Pulmonary artery endothelial cell (primary cell): ENCODE measurements around the gene ANKFN1. TPM values are rescaled to one million over a fixed set of nuclear protein-coding genes. Genes with fewer than 3 reads are reported as not detected.
A peak's percentile ranks its signal among the peaks of the same experiment; 100 is the strongest.

Experiments used
- DNase-seq: peaks from one replicate; pipeline ENCODE4 v3.0.0-alpha.2; 2011; ENCODE audit warnings: low read depth, low spot score
- total RNA-seq: library from RNA; depleted of rRNA; stranded (reverse); fragments of >200 nt; gene quantifications from 2 replicates; pipeline ENCODE4 v1.2.3, GENCODE V29; 2014

Gene ANKFN1
- total RNA-seq, 1 donor from 2014 or later = 1.5 TPM

DNA sequence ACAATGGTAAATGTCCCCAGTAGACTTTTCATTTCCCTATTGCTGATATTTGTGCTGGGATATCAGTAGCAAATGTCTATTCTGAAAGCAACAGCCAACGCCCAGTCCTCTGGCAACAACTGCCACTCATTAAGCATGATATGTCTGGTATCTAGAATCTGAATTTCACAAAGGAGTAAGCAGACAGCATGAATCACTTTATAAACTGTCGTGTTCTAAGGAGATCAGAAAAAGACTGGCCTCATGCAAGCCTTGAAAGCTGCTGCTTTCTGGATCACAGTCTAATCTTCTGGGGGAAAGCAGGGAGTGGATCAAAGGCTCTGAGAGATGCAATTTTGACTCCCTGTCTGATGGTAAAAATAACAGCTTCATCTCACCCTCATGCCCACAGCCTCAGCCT lies 287.1 kb downstream of the ANKFN1 start:
- DNase-seq = no peak

- no peak for DNase-seq
Measured at GRCh38 chr17:56441308-56441707, 288.0 kb downstream of the ANKFN1 start.

- DNase-seq = no peak
Measured at GRCh38 chr17:56445692-56446411, 292.6 kb downstream of the ANKFN1 start.

DNA sequence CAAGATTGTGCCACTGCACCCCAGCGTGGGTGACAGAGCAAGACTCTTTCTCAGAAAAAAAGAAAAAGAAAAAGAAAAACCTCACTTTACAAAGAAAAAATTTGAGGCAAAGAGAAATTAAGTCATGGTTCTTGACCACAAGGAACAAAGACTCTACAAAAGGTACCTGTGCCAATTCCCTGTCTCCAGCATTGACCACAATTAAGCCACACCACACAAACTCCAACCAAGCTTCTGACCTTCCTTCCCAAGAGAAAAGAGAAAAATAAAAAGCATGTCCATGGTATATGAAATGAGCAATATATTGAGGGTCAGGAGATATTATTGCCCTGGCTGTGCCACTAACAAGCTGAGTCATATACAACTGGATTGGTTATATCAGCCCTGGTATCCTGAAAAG lies 293.9 kb downstream of the ANKFN1 start:
- DNase-seq = no peak

DNA sequence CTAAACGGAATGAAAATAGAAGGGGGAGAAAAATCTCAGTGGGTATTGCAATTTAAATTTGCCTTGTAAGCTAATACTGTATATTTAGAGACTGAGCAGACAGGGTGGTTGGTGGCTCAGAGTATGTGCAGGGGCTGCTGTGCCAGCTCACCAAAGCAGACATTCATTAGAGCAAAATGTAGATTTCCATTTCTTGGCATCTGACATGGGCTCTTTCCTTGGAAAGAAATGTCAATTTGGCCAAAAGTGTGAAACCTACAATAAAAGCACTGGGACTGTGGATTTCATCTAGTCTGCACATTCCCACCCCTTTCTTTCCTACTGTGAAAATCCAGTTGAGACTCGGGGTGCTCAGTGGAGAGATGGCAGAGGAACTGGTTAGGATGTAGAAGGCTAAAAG lies 295.1 kb downstream of the ANKFN1 start:
- DNase-seq = no peak

- DNase-seq = no peak
Measured at GRCh38 chr17:56449176-56449575, 295.9 kb downstream of the ANKFN1 start.

GRCh38 chr17:56451629-56452028 lies 298.4 kb downstream of the ANKFN1 start:
- DNase-seq = no peak

DNA sequence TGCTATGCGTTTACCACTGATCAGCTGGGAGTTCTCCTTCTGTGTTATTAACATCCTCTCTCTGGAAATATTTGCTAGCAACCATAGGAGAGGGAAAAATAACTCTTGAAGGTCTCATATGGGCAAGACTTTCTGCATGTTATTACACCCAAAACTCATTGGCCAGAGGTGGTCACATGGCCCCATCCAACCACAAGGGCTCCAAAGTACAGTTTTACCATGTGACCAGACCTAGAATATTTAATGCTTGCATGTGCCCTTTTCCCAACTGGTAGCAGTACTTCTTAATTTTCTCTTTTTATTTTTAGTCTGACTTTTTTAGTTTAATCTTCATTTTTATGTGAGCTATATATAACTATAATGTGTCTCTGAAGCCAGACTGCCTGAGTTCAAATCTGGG lies 299.2 kb downstream of the ANKFN1 start:
- DNase-seq = no peak

DNA sequence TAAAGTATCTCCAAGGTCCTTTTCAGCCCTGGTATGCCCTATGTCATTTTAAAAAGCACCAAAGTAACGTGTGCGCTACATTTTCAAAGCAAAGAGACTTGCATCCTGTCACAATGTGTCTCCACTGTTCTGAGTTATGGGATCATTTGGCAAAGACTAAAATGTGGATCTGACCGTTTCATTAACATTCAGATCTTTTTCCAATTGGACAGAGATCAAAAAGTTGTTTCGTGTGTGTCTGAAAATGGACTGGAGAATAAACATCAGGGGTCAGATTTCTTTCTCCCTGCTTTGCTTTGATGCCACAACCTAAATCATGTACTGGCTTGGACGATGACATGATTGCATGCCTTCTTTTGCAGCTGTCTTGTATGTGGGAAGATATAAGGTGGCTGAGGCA lies 304.2 kb downstream of the ANKFN1 start:
- DNase-seq = no peak

GRCh38 chr17:56465886-56466285 lies 312.6 kb downstream of the ANKFN1 start:
- DNase-seq = no peak

- no peak for DNase-seq
Measured at GRCh38 chr17:56468840-56469239, 315.6 kb downstream of the ANKFN1 start.

- DNase-seq = no peak
Measured at GRCh38 chr17:56471696-56472095, 318.4 kb downstream of the ANKFN1 start.

GRCh38 chr17:56475116-56475515 lies 321.8 kb downstream of the ANKFN1 start:
- DNase-seq = no peak

DNA sequence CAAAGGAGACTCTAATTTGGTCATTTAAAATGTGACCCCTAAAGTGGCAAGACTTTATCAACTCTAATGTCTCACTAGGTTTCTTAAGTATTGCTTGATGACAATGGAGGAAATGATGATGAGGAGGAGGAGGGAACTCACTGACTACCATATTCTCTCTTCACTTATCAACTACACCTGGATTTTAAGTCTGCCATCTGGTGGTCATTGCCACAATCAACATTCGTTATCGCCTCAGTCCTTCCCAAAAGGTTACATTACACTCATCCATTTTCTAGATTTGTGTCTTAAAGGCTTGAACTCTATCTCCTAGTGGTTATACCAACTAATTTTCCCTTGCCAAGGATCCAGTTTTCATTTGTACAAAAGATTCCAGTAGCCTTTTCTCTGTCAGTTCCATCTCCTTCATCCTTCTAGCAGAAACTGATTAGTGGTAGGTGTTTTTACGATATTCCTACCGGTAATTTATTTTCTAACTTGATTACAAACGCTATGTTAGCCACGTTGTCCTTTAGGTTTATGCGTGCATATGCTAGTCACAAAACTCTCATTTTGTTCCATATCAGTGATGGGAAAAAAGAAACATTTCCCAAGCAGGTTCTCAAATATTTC lies 325.7 kb downstream of the ANKFN1 start:
- DNase-seq = peak; percentile 2

DNA sequence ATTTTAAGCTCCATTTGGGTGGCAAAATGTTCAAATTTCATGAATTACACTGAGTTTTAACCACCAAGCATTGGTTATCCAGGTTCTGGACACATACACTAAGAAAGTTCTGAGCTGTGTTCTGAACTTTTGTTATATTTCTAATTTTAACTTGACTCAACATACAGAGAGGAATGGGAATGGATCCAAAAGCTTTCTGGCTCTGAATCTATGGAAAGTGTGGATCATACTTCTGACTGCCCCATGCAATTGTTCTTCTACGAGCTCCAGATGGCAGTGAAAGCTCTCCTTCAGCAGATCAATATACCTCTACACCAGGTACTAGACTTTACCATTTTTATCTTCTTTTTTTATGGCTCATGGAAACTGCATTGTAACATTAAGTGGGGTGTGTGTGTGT lies 327.2 kb downstream of the ANKFN1 start:
- DNase-seq = no peak

DNA sequence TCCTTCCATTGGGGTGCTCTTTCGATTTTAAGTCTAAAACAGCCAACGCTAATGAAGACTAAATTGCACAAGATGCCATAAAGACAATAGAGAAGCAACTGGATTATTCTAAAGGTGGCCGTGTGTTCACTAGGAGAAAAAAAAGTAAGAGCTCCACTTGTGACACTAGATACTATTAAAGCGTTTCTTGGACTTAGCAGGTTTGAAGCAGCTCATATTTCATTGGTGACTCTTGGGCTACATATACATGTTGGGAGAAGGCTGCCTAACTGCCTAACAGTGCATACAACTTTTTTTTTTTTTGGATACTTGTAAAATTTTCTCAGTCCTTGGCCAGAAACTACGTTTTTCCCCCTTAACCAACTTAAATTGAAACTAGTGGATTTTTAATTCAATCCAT lies 328.4 kb downstream of the ANKFN1 start:
- no peak for DNase-seq

GRCh38 chr17:56482229-56482628 lies 329.0 kb downstream of the ANKFN1 start:
- DNase-seq = no peak

GRCh38 chr17:56486732-56487131 lies 333.5 kb downstream of the ANKFN1 start:
- DNase-seq = no peak

GRCh38 chr17:56488800-56489199 lies 335.5 kb downstream of the ANKFN1 start:
- DNase-seq = no peak

DNA sequence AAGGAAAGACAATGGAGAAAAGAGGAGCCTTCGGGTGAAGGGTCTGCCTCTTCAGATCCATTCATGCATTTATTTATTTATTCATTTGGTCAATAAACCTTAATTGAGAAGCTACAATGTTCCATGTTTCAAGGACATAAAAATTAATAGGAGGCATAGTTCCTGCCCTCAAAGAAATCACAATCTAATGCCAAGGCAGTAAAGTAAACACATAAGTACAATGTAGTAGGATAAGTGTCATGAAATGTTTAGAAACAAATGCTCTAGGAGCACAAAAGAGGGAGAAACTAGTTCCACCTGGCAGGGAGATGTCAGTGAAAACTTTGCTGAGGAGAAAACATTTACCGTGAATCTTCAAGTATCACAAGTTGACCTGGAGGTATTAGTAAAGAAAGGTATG lies 336.7 kb downstream of the ANKFN1 start:
- DNase-seq = no peak

- no peak for DNase-seq
Measured at GRCh38 chr17:56495556-56495955, 342.3 kb downstream of the ANKFN1 start.

- DNase-seq = no peak
Measured at GRCh38 chr17:56497132-56497531, 343.9 kb downstream of the ANKFN1 start.

DNA sequence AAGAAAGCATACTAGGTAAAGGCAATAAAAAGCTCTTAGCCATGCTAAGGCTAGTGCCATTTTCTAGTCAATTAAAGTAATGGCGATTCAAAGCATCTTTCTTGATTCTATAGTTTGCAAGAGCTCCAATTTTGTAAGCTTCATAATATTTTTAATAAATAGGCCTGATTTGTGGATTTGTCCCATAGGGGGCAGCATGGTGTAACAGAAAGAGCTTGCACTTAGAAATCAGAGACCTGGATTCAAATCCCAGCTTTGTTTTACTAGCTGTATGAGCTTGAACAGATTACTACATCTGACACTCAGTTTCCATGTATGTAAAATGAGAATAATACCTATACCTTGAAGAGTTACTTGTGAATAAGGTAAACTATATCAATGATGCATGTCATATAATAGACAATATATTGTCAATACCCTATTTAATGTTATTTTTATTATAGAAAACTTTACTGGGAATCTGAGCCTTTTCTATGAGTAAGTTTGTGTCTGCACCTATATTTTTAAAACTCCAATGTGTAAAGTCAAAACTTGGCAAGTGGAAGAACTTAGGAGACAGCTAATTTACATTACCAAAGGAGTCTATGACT lies 346.6 kb downstream of the ANKFN1 start:
- DNase-seq = peak; percentile 1
